CD8-positive, alpha-beta memory T cell (primary cell): ENCODE results near the gene DPH1. TPM values are rescaled to one million over a fixed set of nuclear protein-coding genes. Genes with fewer than 3 reads are reported as not detected.

ENCODE experiments used
- CTCF ChIA-PET: fragments of 350-600 bp; sonication (Branson Sonifier 250); formaldehyde crosslinking; loops from one replicate; lab custom pipeline; 2021; ENCODE audit warnings: antibody characterized with exemption; lab: Charles Lee
- POLR2A ChIA-PET: fragments of 350-600 bp; sonication (Branson Sonifier 250); formaldehyde crosslinking; loops from one replicate; lab custom pipeline; 2021; ENCODE audit warnings: antibody characterized with exemption; lab: Charles Lee
- DNase-seq, 5 donors: peaks; one replicate each; pipeline versions ENCODE4 v3.0.0 to v3.0.0-alpha.2; 2020 to 2022; ENCODE audit warnings: mixed read lengths in 1 of 5
- H3K27ac ChIP-seq: one replicate; pipeline ENCODE4 v1.7.0; 2013; ENCODE audit warnings: low read depth, mild to moderate bottlenecking, low read length, moderate library complexity
- H3K27me3 ChIP-seq: 2 replicates; pipeline ENCODE4 v1.7.0; 2013; ENCODE audit warnings: low read length, mild to moderate bottlenecking; ENCODE audit not compliant: insufficient read depth, poor library complexity, severe bottlenecking
- H3K36me3 ChIP-seq: 2 replicates; pipeline ENCODE4 v1.7.0; 2013; ENCODE audit warnings: mild to moderate bottlenecking, low read length, moderate library complexity; ENCODE audit not compliant: insufficient read depth
- H3K4me1 ChIP-seq: 2 replicates; pipeline ENCODE4 v1.7.0; 2013; ENCODE audit warnings: mild to moderate bottlenecking, low read length, moderate library complexity; ENCODE audit not compliant: insufficient read depth
- H3K4me3 ChIP-seq: 2 replicates; pipeline ENCODE4 v1.7.0; 2013; ENCODE audit warnings: mild to moderate bottlenecking, low read length
- H3K9me3 ChIP-seq: 2 replicates; pipeline ENCODE4 v1.7.0; 2013; ENCODE audit warnings: mild to moderate bottlenecking, low read length
- H3K27ac Mint-ChIP-seq, 8 donors: one replicate each; pipeline ENCODE4 v1.8.0; 2020 to 2021; ENCODE audit warnings: mixed read lengths in 8 of 8, mild to moderate bottlenecking in 6 of 8, inconsistent platforms in 3 of 8, moderate library complexity in 3 of 8
- H3K27me3 Mint-ChIP-seq, 2 donors: one replicate each; pipeline ENCODE4 v1.8.0; 2020 to 2021; ENCODE audit warnings: mixed read lengths in 2 of 2, mild to moderate bottlenecking in 1 of 2, moderate library complexity in 1 of 2
- H3K36me3 Mint-ChIP-seq, 3 donors: one replicate each; pipeline ENCODE4 v1.8.0; 2020 to 2021; ENCODE audit warnings: mixed read lengths in 3 of 3, inconsistent platforms in 1 of 3, mild to moderate bottlenecking in 1 of 3
- H3K4me1 Mint-ChIP-seq, 3 donors: one replicate each; pipeline ENCODE4 v1.8.0; 2020 to 2021; ENCODE audit warnings: mixed read lengths in 3 of 3, inconsistent platforms in 1 of 3, mild to moderate bottlenecking in 1 of 3
- H3K4me3 Mint-ChIP-seq, 7 donors: one replicate each; pipeline ENCODE4 v1.8.0; 2020 to 2021; ENCODE audit warnings: mixed read lengths in 7 of 7, mild to moderate bottlenecking in 6 of 7, moderate library complexity in 4 of 7, inconsistent platforms in 2 of 7
- H3K9me3 Mint-ChIP-seq, 5 donors: one replicate each; pipeline ENCODE4 v1.8.0; 2020 to 2022; ENCODE audit warnings: mixed read lengths in 5 of 5, mild to moderate bottlenecking in 3 of 5, moderate library complexity in 2 of 5, inconsistent platforms in 1 of 5
- polyA plus RNA-seq: library from polyadenylated mRNA; unstranded; fragments of 300-500 nt; fragmentation: Illumina TruSeq; gene quantifications from one replicate; pipeline ENCODE4 v1.2.3, GENCODE V29; 2021
- total RNA-seq, 2 experiments: library from RNA; stranded (reverse); gene quantifications; one replicate each; pipeline ENCODE4 v1.2.3, GENCODE V29; 2021

Gene DPH1
- total and polyA plus RNA-seq, 3 experiments from 2014 or later = 33.2 to 43.8 (median 38.5) TPM

- POLR2A ChIA-PET = interaction anchor here (0.6 to 1.6 kb wide), 5 partner anchors 10 to 198 kb away, joined by 3 to 5 read pairs (median 4); no protein-coding TSS in a partner anchor
- Mint-ChIP-seq H3K36me3 (peaks cover 0 to 44% (median under 1%) of the 10 kb centered on the region in 3 donors), H3K27ac (peak overlapping the region in 4 of 8 donors; percentile 37 to 83 (median 58)), H3K4me1 (peaks cover 11 to 59% (median 12%) of the 10 kb centered on the region in 3 donors), H3K9me3 (no peaks in the 10 kb centered on the region), H3K4me3 (peak overlapping the region in 6 of 7 donors; percentile 15 to 86 (median 49)), H3K27me3 (peaks cover 0 to 5% of the 10 kb centered on the region in 2 donors)
- no peaks in the 10 kb centered on the region for H3K9me3 ChIP-seq
- CTCF ChIA-PET = interaction anchor here (0.8 to 8.2 kb wide), 12 partner anchors 8 to 294 kb away, joined by 3 to 256 read pairs (median 4); no protein-coding TSS in a partner anchor
- H3K4me3 ChIP-seq = no peak overlapping the region
- H3K36me3 ChIP-seq = peaks cover 9% of the 10 kb centered on the region
- no peak for DNase-seq
- peaks cover 4% of the 10 kb centered on the region for H3K4me1 ChIP-seq
- H3K27me3 ChIP-seq = no peaks in the 10 kb centered on the region
- H3K27ac ChIP-seq = no peak overlapping the region
Measured at GRCh38 chr17:2059547-2060384, 29.8 kb downstream of the DPH1 start.

GRCh38 chr17:2060385-2060658 is 30.4 kb downstream of the DPH1 start:
- H3K9me3 Mint-ChIP-seq = no peaks in the 10 kb centered on the region
- peaks cover 0 to 50% (median 2%) of the 10 kb centered on the region in 3 donors for H3K36me3 Mint-ChIP-seq
- Histone ChIP-seq H3K4me1 (peaks cover 3% of the 10 kb centered on the region), H3K9me3 (no peaks in the 10 kb centered on the region), H3K4me3 (no peak overlapping the region), H3K27ac (no peak overlapping the region), H3K27me3 (no peaks in the 10 kb centered on the region), H3K36me3 (peaks cover 9% of the 10 kb centered on the region)
- CTCF ChIA-PET = interaction anchor here (0.8 to 8.2 kb wide), 9 partner anchors 9 to 293 kb away, joined by 3 to 256 read pairs (median 57); no protein-coding TSS in a partner anchor
- H3K27ac Mint-ChIP-seq = peak overlapping the region in 4 of 8 donors; percentile 37 to 83 (median 66)
- POLR2A ChIA-PET = interaction anchor here (0.6 to 1.3 kb wide), 4 partner anchors 12 to 198 kb away, joined by 3 to 4 read pairs (median 4); no protein-coding TSS in a partner anchor
- peaks cover 13 to 63% (median 16%) of the 10 kb centered on the region in 3 donors for H3K4me1 Mint-ChIP-seq
- DNase-seq = no peak
- H3K4me3 Mint-ChIP-seq = peak overlapping the region in 2 of 7 donors; percentile 46 to 61
- H3K27me3 Mint-ChIP-seq = peaks cover 0 to 5% of the 10 kb centered on the region in 2 donors

- no peaks in the 10 kb centered on the region for H3K9me3 ChIP-seq
- H3K4me1 ChIP-seq = peaks cover 3% of the 10 kb centered on the region
- no peak overlapping the region for H3K27ac ChIP-seq
- ChIA-PET CTCF (interaction anchor here (5.2 to 8.2 kb wide), 4 partner anchors 28 to 221 kb away, joined by 23 to 256 read pairs (median 97); no protein-coding TSS in a partner anchor), POLR2A (interaction anchor here (0.6 to 1.3 kb wide), 3 partner anchors 12 to 179 kb away, joined by 3 to 4 read pairs (median 3); no protein-coding TSS in a partner anchor)
- Mint-ChIP-seq H3K36me3 (peaks cover 0 to 55% (median 2%) of the 10 kb centered on the region in 3 donors), H3K27me3 (peaks cover 0 to 5% of the 10 kb centered on the region in 2 donors), H3K4me1 (peaks cover 13 to 69% (median 16%) of the 10 kb centered on the region in 3 donors), H3K27ac (peak overlapping the region in 3 of 8 donors; percentile 55 to 83 (median 77)), H3K4me3 (peak overlapping the region in 2 of 7 donors; percentile 46 to 61), H3K9me3 (no peaks in the 10 kb centered on the region)
- DNase-seq = no peak
- H3K36me3 ChIP-seq = peaks cover 15% of the 10 kb centered on the region
- H3K27me3 ChIP-seq = no peaks in the 10 kb centered on the region
- H3K4me3 ChIP-seq = no peak overlapping the region
Measured at GRCh38 chr17:2060681-2061440, 30.9 kb downstream of the DPH1 start.

GRCh38 chr17:2061441-2061958 is 31.5 kb downstream of the DPH1 start:
- Mint-ChIP-seq H3K4me3 (no peak overlapping the region), H3K27me3 (peaks cover 0 to 5% of the 10 kb centered on the region in 2 donors), H3K36me3 (peaks cover 0 to 61% (median 5%) of the 10 kb centered on the region in 3 donors), H3K9me3 (no peaks in the 10 kb centered on the region), H3K4me1 (peaks cover 12 to 73% (median 16%) of the 10 kb centered on the region in 3 donors), H3K27ac (peak overlapping the region in 1 of 8 donors; percentile 68)
- ChIA-PET POLR2A (no interaction called here), CTCF (interaction anchor here (5.2 kb wide), 1 partner anchor 184 kb away, joined by 23 read pairs; no protein-coding TSS in a partner anchor)
- no peaks in the 10 kb centered on the region for H3K9me3 ChIP-seq
- no peak for DNase-seq
- no peaks in the 10 kb centered on the region for H3K27me3 ChIP-seq
- peaks cover 3% of the 10 kb centered on the region for H3K4me1 ChIP-seq
- H3K36me3 ChIP-seq = peaks cover 21% of the 10 kb centered on the region
- H3K4me3 ChIP-seq = no peak overlapping the region
- H3K27ac ChIP-seq = no peak overlapping the region

- H3K36me3 ChIP-seq = peaks cover 21% of the 10 kb centered on the region
- peaks cover 0 to 68% (median 5%) of the 10 kb centered on the region in 3 donors for H3K36me3 Mint-ChIP-seq
- ChIA-PET POLR2A (no interaction called here), CTCF (interaction anchor here (5.2 kb wide), 1 partner anchor 183 kb away, joined by 23 read pairs; no protein-coding TSS in a partner anchor)
- no peaks in the 10 kb centered on the region for H3K9me3 Mint-ChIP-seq
- H3K9me3 ChIP-seq = no peaks in the 10 kb centered on the region
- H3K27ac ChIP-seq = no peak overlapping the region
- peak overlapping the region in 1 of 7 donors; percentile 9 for H3K4me3 Mint-ChIP-seq
- H3K4me3 ChIP-seq = no peak overlapping the region
- peaks cover 14 to 82% (median 24%) of the 10 kb centered on the region in 3 donors for H3K4me1 Mint-ChIP-seq
- H3K27me3 Mint-ChIP-seq = peaks cover 0 to 5% of the 10 kb centered on the region in 2 donors
- no peaks in the 10 kb centered on the region for H3K27me3 ChIP-seq
- no peak for DNase-seq
- peak overlapping the region in 6 of 8 donors; percentile 36 to 84 (median 60) for H3K27ac Mint-ChIP-seq
- peaks cover 9% of the 10 kb centered on the region for H3K4me1 ChIP-seq
Measured at GRCh38 chr17:2062571-2063183, 32.7 kb downstream of the DPH1 start.

GRCh38 chr17:2063261-2064146 is 33.6 kb downstream of the DPH1 start:
- no peaks in the 10 kb centered on the region for H3K9me3 ChIP-seq
- ChIA-PET POLR2A (interaction anchor here (1.1 kb wide), 1 partner anchor 7 kb away, joined by 3 read pairs; no protein-coding TSS in a partner anchor), CTCF (interaction anchor here (1.2 to 5.2 kb wide), 4 partner anchors 9 to 182 kb away, joined by 3 to 23 read pairs (median 4); no protein-coding TSS in a partner anchor)
- peaks cover 21% of the 10 kb centered on the region for H3K36me3 ChIP-seq
- Mint-ChIP-seq H3K36me3 (peaks cover 0 to 75% (median 5%) of the 10 kb centered on the region in 3 donors), H3K27ac (peak overlapping the region in 7 of 8 donors; percentile 33 to 88 (median 61)), H3K27me3 (peaks cover 0 to 5% of the 10 kb centered on the region in 2 donors), H3K4me3 (peak overlapping the region in 1 of 7 donors; percentile 53), H3K9me3 (no peaks in the 10 kb centered on the region), H3K4me1 (peaks cover 20 to 90% (median 32%) of the 10 kb centered on the region in 3 donors)
- H3K4me1 ChIP-seq = peaks cover 14% of the 10 kb centered on the region
- peak in 1 of 5 donors; percentile 68 for DNase-seq
- H3K27me3 ChIP-seq = no peaks in the 10 kb centered on the region
- no peak overlapping the region for H3K4me3 ChIP-seq
- no peak overlapping the region for H3K27ac ChIP-seq
